ENCODE results near the gene IGFALS. TPM values are rescaled to one million over a fixed set of nuclear protein-coding genes. Genes with fewer than 3 reads are reported as not detected.

IGFALS gene
- polyA plus RNA-seq (2012; ENCODE audit: missing spikeins), result 0.13 TPM

GRCh38 chr16:1793578-1794220, at the start of gene IGFALS:
Gene IGFALS, minus strand, starts transcription at chr16:1793705. Its CDS starts 53 bp downstream, at chr16:1793652.
- TF ChIP-seq POLR2AphosphoS5 (IDR thresholded peaks at IDR 0.05; ENCODE audit: low read depth, low read length) (no peak), TAF1 (IDR thresholded peaks at IDR 0.05; ENCODE audit: borderline replicate concordance, low read depth, low read length) (no peak), POLR2A (IDR thresholded peaks at IDR 0.05; ENCODE audit: low read depth, low read length) (no peak)
- FAIRE-seq (no peak), DNase-seq (ENCODE audit: insufficient read length) (peak; percentile 21)

- FAIRE-seq (no peak), DNase-seq (ENCODE audit: insufficient read length) (no peak)
- TF ChIP-seq POLR2AphosphoS5 (IDR thresholded peaks at IDR 0.05; ENCODE audit: low read depth, low read length) (no peak), POLR2A (IDR thresholded peaks at IDR 0.05; ENCODE audit: low read depth, low read length) (no peak), TAF1 (IDR thresholded peaks at IDR 0.05; ENCODE audit: borderline replicate concordance, low read depth, low read length) (no peak)
Measured at GRCh38 chr16:1839554-1839953, 46.0 kb upstream of the IGFALS start.

- FAIRE-seq (no peak), DNase-seq (ENCODE audit: insufficient read length) (no peak)
- TF ChIP-seq POLR2AphosphoS5 (IDR thresholded peaks at IDR 0.05; ENCODE audit: low read depth, low read length) (no peak), POLR2A (IDR thresholded peaks at IDR 0.05; ENCODE audit: low read depth, low read length) (no peak), TAF1 (IDR thresholded peaks at IDR 0.05; ENCODE audit: borderline replicate concordance, low read depth, low read length) (no peak)
Measured at GRCh38 chr16:1834096-1834495, 40.6 kb upstream of the IGFALS start.

- FAIRE-seq (no peak), DNase-seq (ENCODE audit: insufficient read length) (no peak)
Measured at GRCh38 chr16:1832838-1833454, 39.4 kb upstream of the IGFALS start.

GRCh38 chr16:1831186-1832075, 37.9 kb upstream of the IGFALS start:
- no peak for FAIRE-seq
- DNase-seq (ENCODE audit: insufficient read length), result no peak
- no peak for TF ChIP-seq TAF1 (IDR thresholded peaks at IDR 0.05; ENCODE audit: borderline replicate concordance, low read depth, low read length)
- no peak for TF ChIP-seq POLR2AphosphoS5 (IDR thresholded peaks at IDR 0.05; ENCODE audit: low read depth, low read length)
- TF ChIP-seq POLR2A (IDR thresholded peaks at IDR 0.05; ENCODE audit: low read depth, low read length), result no peak

More at GRCh38 chr16:1832838-1833454, 39.4 kb upstream of the IGFALS start:
- no peak for TF ChIP-seq POLR2A (IDR thresholded peaks at IDR 0.05; ENCODE audit: low read depth, low read length)
- no peak for TF ChIP-seq POLR2AphosphoS5 (IDR thresholded peaks at IDR 0.05; ENCODE audit: low read depth, low read length)
- no peak for TF ChIP-seq TAF1 (IDR thresholded peaks at IDR 0.05; ENCODE audit: borderline replicate concordance, low read depth, low read length)

- DNase-seq (ENCODE audit: insufficient read length) (no peak), FAIRE-seq (no peak)
- no peak for TF ChIP-seq POLR2AphosphoS5 (IDR thresholded peaks at IDR 0.05; ENCODE audit: low read depth, low read length)
- TF ChIP-seq POLR2A (IDR thresholded peaks at IDR 0.05; ENCODE audit: low read depth, low read length), result no peak
- TF ChIP-seq TAF1 (IDR thresholded peaks at IDR 0.05; ENCODE audit: borderline replicate concordance, low read depth, low read length), result no peak
Measured at GRCh38 chr16:1830213-1830612, 36.7 kb upstream of the IGFALS start.

- DNase-seq (ENCODE audit: insufficient read length) (no peak), FAIRE-seq (no peak)
- TF ChIP-seq TAF1 (IDR thresholded peaks at IDR 0.05; ENCODE audit: borderline replicate concordance, low read depth, low read length) (no peak), POLR2A (IDR thresholded peaks at IDR 0.05; ENCODE audit: low read depth, low read length) (no peak), POLR2AphosphoS5 (IDR thresholded peaks at IDR 0.05; ENCODE audit: low read depth, low read length) (no peak)
Measured at GRCh38 chr16:1828645-1829410, 35.3 kb upstream of the IGFALS start.

- TF ChIP-seq POLR2A (IDR thresholded peaks at IDR 0.05; ENCODE audit: low read depth, low read length), result peak; percentile 71; the same call in 1 of the 2 replicates
- TF ChIP-seq POLR2AphosphoS5 (IDR thresholded peaks at IDR 0.05; ENCODE audit: low read depth, low read length), result peak; percentile 77
- peak; percentile 30; the same call in 1 of the 2 replicates for TF ChIP-seq TAF1 (IDR thresholded peaks at IDR 0.05; ENCODE audit: borderline replicate concordance, low read depth, low read length)
- peak; percentile 97 for FAIRE-seq
- peak; percentile 98 for DNase-seq (ENCODE audit: insufficient read length)
Measured at GRCh38 chr16:1826691-1827573, 33.4 kb upstream of the IGFALS start, which contains the start of the genes FAHD1 and HAGH. Gene FAHD1, plus strand, starts transcription at chr16:1827206. Its CDS starts 33 bp downstream, at chr16:1827239. Gene HAGH, minus strand, starts transcription at chr16:1826825. Its CDS starts 38 bp downstream, at chr16:1826787.

- FAIRE-seq (peak; percentile 30), DNase-seq (ENCODE audit: insufficient read length) (no peak)
- no peak for TF ChIP-seq TAF1 (IDR thresholded peaks at IDR 0.05; ENCODE audit: borderline replicate concordance, low read depth, low read length)
- no peak for TF ChIP-seq POLR2A (IDR thresholded peaks at IDR 0.05; ENCODE audit: low read depth, low read length)
- no peak for TF ChIP-seq POLR2AphosphoS5 (IDR thresholded peaks at IDR 0.05; ENCODE audit: low read depth, low read length)
Measured at GRCh38 chr16:1825864-1826690, 32.6 kb upstream of the IGFALS start.
